Activated gamma-delta T cell (primary cell): Measurements from ENCODE around the gene ZBTB3.
"Not testable (repeated sequence)": the region's sequence is repeated elsewhere in the genome, so short reads cannot be mapped to it uniquely, and the experiment has no call there.

Experiments
- DNase-seq: peaks from one replicate; lab custom pipeline; 2025; lab: John Stamatoyannopoulos, UW
- total RNA-seq, 2 donors: gene quantifications; one replicate each; lab custom pipeline; 2026; lab: John Stamatoyannopoulos, UW

ZBTB3 gene
- 21.9 to 26.8 reads per million in 2 donors for total RNA-seq

DNA sequence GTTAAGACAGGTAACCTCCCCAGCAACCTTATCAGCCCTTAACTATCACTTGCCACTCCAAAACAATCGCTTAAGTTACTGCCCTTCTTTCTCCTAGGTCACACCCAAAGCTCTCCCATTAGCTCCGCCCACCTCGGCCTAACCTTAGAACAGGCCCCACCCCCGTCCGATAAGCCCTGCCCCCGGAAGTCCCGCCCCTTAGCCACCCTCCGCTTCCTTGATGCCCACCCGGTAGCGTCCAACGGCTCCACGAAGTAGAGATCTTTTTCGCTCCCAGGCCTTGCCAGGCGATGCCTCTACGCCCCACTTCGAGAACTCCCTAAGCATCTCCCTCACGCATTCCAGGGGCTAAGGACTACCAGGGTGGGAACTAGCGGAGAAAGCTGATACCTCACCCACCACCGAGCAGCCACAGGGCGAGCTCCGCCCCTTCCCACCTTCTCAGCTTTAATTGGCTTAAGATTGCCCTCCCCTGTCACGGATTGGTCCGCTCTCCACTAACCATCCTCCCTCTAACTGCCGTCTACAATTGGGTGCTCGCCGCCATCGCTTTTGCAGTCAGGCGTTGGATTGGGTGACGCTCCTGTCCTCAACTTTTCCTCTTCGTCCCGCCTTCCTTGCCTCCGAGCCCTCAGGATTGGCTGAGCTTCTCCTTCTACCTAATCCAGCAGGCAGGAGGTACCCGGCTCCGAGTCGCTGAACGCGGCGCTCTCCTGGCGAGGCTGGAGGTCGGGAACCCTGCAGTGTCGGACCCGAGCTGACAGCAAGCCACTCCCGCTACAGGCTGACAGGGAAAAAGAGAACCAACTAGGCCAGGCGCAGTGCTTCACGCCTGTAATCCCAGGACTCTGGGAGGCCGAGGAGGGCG is at the start of gene ZBTB3:
Gene ZBTB3 (minus strand): TSS at position 425 of the 868 bp plus-strand sequence. CDS start 496 bp downstream, outside the sequence.
- peak; percentile 69 for DNase-seq

DNA sequence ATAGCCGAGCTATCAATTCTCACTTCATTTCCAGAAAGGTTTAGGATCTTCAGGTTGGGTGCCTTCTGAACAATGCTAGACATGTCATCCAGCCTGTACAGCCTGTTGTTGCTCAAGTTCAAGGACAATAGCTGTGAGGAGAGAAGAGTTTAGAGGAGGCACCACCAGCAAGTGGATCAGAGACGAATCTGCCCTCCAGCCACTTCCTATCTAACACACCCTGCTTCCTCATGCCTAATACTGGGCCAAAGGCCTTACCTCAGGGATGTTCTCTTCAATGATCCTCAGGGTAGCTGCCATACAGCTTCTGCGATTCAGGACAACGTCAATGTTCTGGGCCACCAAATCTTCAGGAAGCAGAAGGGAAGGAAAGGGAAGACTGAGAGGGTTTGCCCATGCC is 47.1 kb upstream of the ZBTB3 start:
- DNase-seq = no peak

DNA sequence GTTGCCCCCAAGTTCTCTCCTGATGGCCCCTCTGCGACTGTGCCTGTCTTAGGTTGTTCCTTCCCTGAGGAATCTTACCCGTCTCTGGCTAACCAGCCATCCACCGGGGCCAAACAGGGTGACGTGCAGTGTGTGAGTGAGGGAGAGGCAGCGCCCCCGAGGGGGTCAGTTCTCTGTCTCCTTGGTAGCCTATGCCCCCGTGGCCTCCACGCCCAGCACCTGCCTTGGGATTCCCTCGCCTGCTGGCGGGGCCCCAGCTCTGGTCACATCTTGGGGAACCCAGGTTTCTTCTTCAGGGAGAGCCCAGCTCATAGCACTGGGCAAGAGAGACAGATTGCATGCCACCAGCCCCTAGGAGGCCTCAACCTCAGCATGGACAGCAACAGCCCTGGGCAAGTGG is 45.5 kb upstream of the ZBTB3 start:
- no peak for DNase-seq

DNA sequence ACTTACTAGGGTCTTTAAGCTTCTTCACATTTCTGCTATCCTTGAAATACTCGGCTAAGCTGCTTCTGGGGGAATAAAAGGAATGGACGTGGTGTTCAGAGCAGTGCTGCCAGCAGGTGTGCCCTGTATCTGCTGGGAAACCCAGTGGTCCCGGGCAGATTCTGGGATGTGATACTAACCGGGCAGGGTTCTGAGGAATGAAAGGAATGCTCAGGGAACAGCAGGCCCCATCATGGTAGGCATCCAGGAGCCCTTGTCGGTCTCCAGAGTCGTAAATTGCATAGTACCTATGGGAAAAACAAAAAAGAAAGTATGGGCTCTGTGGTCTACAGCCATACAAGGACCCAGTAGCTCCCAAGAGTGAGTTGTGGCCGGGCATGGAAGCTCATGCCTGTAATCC is 42.3 kb upstream of the ZBTB3 start:
- no peak for DNase-seq

DNA sequence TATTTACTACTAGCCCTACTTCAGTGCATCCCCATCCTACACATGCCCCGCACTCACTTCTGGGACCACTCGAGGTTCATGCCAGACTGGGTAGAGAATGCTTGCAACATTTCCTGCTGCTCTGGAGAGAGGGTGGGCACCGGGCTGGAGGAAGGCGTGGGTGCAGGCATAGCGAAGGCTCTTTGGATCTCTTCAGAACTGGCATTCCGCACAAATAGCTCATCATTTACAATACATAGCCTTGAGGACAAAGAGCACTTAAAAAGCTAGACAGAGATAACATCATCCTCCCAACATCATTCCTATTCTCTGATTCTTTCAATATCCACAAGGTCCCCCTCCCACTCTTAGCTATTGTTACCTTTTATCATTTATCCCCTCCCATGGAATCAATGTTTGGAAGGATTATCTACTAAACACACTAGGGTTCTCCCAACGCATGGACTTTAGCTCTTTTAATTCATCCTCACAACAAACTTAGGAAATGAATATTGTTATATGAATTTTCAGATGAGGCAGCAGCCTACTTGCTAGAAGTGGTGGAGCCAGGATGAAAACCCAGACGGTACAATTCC is 40.3 kb upstream of the ZBTB3 start:
- DNase-seq = no peak

DNA sequence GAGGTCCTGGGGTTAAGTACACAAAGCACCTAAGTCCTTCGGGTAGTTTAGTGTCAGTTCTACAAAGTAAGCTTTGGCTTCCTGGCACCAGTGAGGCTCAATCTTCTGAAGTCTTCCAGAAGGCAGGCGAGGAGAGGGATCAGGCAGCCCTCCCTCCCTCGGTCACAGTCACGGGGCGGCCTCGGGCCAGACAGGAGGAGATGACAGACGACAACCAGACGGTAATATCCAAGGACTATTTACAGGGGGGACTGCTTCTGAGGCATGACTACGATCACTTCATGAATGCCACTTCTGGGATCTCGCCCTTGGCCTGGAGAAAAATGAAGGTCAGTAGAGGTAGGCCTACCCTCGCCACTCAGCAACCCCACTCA is 38.2 kb upstream of the ZBTB3 start:
- DNase-seq = peak; percentile 20

DNA sequence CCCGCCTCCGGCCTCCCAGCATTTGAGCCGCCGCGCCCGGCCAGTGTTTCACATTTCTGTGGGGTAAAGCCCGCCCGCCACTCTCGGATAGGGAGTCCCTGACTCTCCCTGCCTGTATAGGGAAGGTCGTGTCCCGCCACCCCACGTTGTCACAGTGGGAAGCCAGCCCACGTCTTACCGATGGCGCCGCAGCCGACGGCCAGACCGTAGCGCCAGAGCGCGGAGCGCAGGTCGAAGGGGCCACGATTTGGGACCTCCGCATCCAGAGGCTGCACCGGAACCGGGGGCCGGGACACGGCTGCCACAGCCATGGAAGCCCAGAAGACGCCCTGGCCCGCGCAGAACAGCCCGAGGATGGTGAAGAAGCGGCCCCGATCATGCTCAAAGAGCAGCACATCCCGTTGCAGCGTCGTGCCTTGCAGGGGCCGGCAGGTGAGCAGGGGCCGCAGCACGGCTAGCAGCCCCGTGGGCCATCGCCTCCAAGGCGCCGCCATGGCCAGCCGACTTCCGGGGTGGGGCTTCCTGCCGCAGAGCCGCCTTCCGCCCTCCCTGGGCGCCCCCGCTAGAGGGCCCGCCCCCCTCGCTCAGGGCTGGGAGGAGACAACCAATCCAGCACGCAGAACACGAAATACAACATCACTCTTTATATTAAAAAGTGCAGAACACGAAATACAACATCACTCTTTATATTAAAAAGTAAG is 37.7 kb upstream of the ZBTB3 start, which contains the start of gene TMEM223:
Gene TMEM223 (minus strand): TSS at position 506 of the 701 bp plus-strand sequence. CDS start 12 bp downstream, at position 494.
- DNase-seq = peak; percentile 82

DNA sequence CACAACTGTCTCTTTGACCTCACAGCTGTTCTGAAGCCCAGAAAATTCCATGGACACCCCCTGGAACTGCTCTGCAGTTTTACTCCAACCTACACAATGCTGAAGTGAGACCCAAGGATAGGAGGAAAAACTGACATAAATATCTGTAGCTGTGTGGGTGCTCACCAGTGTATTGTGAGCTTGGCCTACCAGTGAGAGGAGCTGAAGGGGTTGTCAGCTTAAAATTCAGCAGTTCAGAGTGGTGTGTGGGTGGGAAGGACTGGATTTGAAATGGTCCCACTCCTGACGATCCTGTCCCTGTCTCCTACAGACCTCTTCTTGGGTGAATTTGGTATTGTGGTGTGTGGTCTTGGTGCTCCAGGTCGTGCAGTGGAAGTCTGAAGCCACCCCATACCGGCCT is 35.6 kb upstream of the ZBTB3 start:
- DNase-seq = no peak

DNA sequence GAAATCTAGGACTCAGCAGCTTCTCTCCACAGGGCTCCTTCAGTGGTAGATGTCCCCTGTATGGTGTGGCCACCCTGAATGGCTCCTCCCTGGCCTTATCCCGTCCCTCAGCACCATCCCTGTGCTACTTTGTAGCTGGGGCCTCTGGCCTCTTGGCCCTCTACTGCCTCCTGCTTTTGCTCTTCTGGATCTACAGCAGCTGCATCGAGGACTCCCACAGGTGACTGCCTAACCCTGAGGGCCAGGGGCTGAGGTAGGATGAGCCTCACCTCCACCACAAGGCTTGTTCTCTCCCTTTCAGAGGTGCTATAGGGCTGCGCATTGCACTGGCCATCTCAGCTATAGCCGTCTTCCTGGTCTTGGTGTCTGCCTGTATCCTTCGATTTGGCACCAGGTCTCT is 35.0 kb upstream of the ZBTB3 start:
- DNase-seq = no peak

DNA sequence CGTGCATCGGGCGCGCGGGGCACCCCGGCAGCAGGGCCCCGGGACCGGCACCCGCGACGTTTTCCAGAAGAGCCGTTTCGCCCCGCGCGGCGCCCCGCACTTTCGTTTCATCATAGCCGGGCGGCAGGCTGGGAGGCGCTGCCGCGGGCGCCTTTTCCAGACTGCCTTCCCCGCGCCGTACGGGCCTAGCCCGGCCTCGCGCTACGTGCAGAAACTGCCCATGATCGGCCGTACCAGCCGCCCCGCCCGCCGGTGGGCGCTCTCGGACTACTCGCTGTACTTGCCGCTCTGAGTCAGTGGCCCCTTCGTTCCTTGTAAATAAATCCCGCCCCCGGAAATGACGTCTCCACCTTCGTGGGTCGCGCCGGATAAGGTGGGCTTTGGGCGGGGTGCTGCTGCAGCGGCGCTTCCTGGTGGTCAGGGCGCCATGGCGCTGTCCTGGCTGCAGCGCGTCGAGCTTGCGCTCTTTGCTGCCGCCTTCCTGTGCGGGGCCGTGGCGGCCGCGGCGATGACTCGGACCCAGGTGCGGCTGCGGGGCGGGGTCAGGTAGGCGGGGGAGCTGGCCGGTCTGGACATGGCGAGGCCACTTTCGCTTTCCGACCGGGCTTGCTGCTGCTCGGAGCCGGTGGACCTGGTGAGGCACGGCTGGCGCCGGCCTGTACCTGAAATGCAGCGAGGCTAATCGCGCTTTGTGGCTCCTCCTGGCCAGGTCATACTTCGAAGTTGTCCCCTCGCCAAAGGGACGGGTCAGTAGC is 33.2 kb upstream of the ZBTB3 start, which contains the start of gene TMEM179B:
Gene TMEM179B (plus strand): TSS at position 398 of the 755 bp plus-strand sequence. CDS start 30 bp downstream, at position 428.
- DNase-seq = peak; percentile 85

DNA sequence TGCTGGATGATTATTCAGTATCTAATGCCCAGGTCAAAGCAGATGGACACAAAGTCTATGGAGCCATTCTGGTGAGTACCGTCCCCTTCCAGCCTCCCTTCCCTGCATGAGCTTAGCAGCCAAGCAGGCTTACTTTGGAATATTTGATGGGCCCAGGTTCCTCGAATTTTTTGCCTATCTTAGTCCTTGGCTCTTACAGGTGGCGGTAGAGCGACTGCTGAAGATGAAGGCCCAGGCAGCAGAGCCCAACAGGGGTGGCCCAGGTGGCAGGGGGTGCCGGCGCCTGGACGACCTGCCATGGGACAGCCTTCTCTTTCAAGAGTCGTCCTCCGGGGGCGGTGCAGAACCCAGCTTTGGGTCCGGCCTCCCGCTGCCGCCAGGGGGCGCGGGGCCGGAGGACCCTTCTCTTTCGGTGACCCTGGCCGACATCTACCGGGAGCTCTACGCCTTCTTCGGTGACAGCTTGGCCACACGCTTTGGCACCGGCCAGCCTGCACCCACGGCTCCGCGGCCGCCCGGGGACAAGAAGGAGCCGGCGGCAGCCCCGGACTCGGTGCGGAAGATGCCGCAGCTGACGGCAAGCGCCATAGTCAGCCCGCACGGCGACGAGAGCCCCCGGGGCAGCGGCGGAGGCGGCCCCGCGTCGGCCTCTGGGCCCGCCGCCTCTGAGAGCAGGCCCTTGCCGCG is 32.5 kb upstream of the ZBTB3 start:
- peak; percentile 70 for DNase-seq

DNA sequence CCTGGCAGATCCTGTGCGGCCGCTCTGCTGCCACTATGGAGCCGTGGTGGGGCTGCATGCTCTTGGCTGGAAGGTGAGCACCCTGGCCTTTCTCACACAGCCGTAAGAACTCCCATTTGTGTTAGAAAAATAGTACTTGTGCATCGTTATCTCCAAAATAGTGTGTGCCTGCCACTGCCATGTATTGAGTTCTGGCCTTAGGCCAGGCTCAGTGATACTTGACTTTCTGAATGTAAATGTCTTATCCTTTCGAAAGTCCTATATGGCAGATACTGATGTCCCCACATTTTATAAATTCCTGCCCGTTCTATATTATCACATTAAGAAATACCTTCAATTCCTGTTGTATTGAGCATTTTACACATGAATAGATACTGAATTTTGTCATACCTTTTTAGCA is 28.8 kb upstream of the ZBTB3 start:
- DNase-seq = no peak

DNA sequence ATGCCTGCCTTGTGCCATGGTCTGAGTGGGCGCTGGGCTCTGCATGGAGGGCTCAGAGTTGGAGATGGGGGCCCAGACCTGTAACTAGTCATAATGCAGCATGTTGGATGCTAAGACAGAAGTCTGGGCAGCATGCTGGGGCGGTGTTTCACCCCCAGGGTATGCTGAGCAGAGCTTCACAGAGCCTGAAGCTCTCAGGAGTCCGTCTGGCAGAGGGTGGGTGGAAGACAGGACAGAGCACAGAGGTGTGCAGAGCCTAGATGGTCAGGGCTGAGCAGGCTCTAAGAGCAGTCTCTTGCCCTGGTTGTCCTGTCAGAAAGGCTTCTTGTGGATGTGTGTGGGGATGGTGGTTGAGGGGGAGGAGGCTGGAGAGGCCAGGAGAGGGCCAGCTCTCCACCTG is 24.5 kb upstream of the ZBTB3 start:
- DNase-seq = no peak

DNA sequence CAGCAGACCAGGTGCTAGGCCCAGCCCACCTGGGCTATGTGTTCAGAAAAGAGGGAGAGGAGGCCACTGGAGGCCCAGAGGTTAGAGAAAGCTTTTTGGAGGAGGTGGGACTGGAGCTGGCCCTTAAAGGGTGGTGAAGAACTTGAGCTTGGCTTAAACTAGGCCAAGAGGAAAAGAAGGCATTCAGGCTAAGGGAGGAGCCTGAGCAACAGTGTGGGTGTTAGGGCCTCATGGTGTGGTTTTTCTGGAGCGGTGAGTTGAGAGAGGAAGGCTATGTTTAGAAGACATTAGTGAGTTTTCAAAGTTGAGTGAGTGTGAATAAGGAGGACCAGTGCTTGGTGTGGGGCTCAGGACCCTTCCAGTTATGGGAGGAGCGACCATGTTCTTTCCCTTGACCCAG is 23.4 kb upstream of the ZBTB3 start:
- no peak for DNase-seq

DNA sequence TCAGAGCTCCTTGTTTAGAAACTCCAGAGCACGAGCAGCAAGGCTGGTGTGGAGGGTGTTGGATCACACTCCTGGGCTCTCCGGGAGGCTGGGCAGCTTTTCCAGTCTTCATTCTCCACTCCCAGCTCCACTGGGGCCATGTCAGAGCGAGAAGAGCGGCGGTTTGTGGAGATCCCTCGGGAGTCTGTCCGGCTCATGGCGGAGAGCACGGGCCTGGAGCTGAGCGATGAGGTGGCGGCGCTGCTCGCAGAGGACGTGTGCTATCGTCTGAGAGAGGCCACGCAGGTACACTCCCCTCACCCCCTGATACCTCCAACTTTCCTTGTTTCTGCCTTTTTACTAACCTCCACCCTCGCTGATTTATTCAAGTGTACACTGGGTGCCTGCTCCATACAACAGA is 21.7 kb upstream of the ZBTB3 start:
- DNase-seq = no peak

DNA sequence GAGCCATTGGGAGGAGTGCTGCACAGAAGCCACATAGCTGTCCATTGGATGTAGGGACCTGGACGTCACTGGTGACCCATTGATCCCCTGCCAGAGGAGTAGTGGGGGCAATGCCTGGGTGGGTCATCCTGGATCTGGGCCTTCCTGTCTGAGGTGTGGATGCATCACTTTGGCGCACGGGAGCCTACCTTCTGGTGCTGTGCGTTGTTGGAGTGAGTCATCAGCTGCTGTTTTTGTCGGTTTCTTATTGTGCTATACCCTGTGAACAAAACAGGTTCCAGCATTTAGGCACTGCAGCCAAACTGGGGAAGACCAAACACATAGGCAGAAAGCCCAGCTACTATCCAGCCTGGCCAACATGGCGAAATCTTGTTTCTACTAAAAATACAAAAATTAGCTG is 20.4 kb upstream of the ZBTB3 start:
- DNase-seq = no peak

DNA sequence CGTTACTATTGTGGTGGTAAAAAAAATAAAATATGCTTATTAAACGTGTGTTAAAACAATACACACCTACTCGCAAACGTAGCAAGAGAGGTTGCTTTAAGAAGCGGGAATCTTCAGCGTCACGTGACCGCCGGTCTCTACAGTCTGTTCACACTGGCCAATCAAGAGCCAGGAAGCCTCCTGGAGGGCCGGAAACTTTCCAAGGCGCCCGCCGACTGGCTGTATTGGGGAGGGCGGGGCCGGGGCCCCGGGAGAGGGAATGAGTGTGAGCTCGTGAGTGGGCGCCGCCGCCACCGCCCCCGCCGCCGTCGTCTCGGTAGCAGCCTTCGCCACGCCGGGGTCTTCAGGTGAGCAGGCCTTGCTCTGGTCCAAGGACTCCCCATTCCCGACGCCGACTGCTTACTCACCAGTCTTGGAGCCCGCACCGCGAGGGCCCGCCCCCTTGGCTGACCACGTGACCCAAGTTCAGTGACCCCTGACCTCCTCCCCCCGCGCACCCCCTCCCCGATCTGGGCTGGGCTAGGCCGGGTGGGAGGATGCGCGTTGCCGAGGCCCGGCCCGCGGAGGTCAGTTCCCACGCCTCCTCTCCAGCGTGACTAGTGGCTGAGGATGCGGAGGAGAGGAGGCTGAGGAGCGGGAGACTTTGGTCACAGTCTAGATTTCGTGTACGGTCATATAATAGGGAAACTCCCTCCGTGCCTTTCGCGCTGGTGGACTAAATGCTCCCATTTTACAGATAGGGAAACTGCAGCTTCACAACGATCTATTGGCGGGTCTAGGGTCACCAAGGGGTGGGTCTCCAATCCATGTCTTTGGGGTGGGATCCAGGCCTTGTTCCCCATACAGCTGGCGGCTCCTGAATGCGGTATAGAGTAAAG is 17.4 kb upstream of the ZBTB3 start, which contains the start of gene TAF6L:
Gene TAF6L (plus strand): TSS at position 253 of the 878 bp plus-strand sequence. CDS start 4,388 bp downstream, outside the sequence.
- DNase-seq = peak; percentile 85

DNA sequence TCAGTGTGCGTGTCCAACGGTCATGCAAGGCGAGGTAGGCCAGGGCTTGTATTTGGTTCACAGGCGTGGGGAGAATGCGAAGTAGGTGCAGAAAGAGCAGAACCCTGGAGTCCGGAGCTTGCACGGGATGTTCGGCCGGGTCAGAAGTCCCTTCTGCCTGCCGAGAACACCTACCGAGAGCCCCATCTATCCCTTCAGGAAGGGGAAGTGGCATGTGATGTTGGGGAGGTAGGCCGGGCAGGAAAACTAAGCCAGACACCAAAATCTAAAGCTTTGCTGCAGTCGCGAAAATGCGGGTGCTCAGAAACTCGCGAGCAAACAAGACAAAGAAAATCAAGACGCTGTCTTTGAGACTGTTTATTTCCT is 16.8 kb upstream of the ZBTB3 start:
- DNase-seq = no peak

DNA sequence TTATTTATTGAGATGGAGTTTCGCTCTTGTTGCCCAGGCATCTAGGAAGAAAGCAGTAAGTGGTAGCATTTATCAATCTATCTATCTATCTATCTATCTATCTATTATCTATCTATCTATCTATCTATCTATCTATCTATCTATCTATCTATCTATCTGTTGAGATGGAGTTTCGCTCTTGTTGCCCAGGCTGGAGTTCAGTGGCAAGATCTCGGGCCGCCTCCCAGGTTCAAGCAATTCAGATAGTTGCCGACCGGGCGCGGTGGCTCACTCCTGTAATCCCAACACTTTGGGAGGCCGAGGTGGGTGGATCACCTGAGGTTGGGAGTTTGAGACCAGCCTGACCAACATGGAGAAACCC is 6.9 kb upstream of the ZBTB3 start:
- not testable (repeated sequence) for DNase-seq
